Neural progenitor cell (in vitro differentiated cells): ENCODE results near the gene ZNF460. TPM values are rescaled to one million over a fixed set of nuclear protein-coding genes. Genes with fewer than 3 reads are reported as not detected.

ENCODE experiments used
- DNase-seq: peaks from one replicate; pipeline ENCODE4 v3.0.0-alpha.2; 2016; ENCODE audit warnings: low spot score
- H2AFZ ChIP-seq: fragments of 200-600 bp; sonication (generic); replicated peaks from 2 replicates; pipeline ENCODE4 v1.6.1; 2016; ENCODE audit warnings: antibody characterized with exemption
- H3F3A ChIP-seq: fragments of 200-600 bp; sonication (generic); 2 replicates; pipeline ENCODE4 v1.6.1; 2016; ENCODE audit warnings: antibody characterized with exemption, low read depth
- H3K27ac ChIP-seq: fragments of 200-600 bp; sonication (generic); 2 replicates; pipeline ENCODE4 v1.5.1; 2016; ENCODE audit warnings: mild to moderate bottlenecking
- H3K27me3 ChIP-seq: fragments of 200-600 bp; sonication (generic); 2 replicates; pipeline ENCODE4 v1.6.1; 2016; ENCODE audit warnings: mild to moderate bottlenecking, moderate library complexity
- H3K36me3 ChIP-seq: fragments of 200-600 bp; sonication (generic); 2 replicates; pipeline ENCODE4 v1.5.1; 2016
- H3K4me1 ChIP-seq: fragments of 200-600 bp; sonication (generic); 2 replicates; pipeline ENCODE4 v1.6.1; 2016; ENCODE audit warnings: mixed run types
- H3K4me2 ChIP-seq: fragments of 200-600 bp; sonication (generic); 2 replicates; pipeline ENCODE4 v1.6.1; 2016
- H3K4me3 ChIP-seq: fragments of 200-600 bp; sonication (generic); 2 replicates; pipeline ENCODE4 v1.5.1; 2016
- H3K79me2 ChIP-seq: fragments of 200-600 bp; sonication (generic); 2 replicates; pipeline ENCODE4 v1.6.1; 2016; ENCODE audit warnings: low read depth
- H3K9ac ChIP-seq: fragments of 200-600 bp; sonication (generic); 2 replicates; pipeline ENCODE4 v1.6.1; 2016
- H3K9me3 ChIP-seq: fragments of 200-600 bp; sonication (generic); 2 replicates; pipeline ENCODE4 v1.5.1; 2016; ENCODE audit warnings: low read depth
- H4K20me1 ChIP-seq: fragments of 200-600 bp; sonication (generic); 2 replicates; pipeline ENCODE4 v1.6.1; 2016; ENCODE audit warnings: low read depth
- H3K27ac Mint-ChIP-seq: 3 replicates; pipeline ENCODE4 v1.8.0; 2021; ENCODE audit warnings: mixed read lengths
- H3K27me3 Mint-ChIP-seq: 2 replicates; pipeline ENCODE4 v1.8.0; 2022; ENCODE audit warnings: low read depth, mild to moderate bottlenecking, inconsistent platforms, moderate library complexity, mixed read lengths; ENCODE audit not compliant: insufficient read depth
- H3K36me3 Mint-ChIP-seq: 3 replicates; pipeline ENCODE4 v1.8.0; 2021; ENCODE audit warnings: mixed read lengths
- H3K4me1 Mint-ChIP-seq: 3 replicates; pipeline ENCODE4 v1.8.0; 2021; ENCODE audit warnings: mixed read lengths
- H3K4me3 Mint-ChIP-seq: 3 replicates; pipeline ENCODE4 v1.8.0; 2021; ENCODE audit warnings: mild to moderate bottlenecking, moderate library complexity, mixed read lengths
- H3K9me3 Mint-ChIP-seq: 3 replicates; pipeline ENCODE4 v1.8.0; 2020; ENCODE audit warnings: mixed read lengths
- CTCF ChIP-seq: fragments of 200-600 bp; sonication (generic); IDR thresholded peaks from 2 replicates; pipeline ENCODE4 v1.5.1; 2017; ENCODE audit warnings: antibody characterized with exemption, mild to moderate bottlenecking
- EZH2 ChIP-seq: fragments of 200-600 bp; sonication (generic); IDR thresholded peaks from 2 replicates; pipeline ENCODE4 v1.6.1; 2017; ENCODE audit warnings: antibody characterized with exemption, mild to moderate bottlenecking, moderate library complexity
- EZH2phosphoT487 ChIP-seq: fragments of 200-600 bp; sonication (generic); IDR thresholded peaks from 2 replicates; pipeline ENCODE4 v1.6.1; 2017; ENCODE audit warnings: antibody characterized with exemption
- total RNA-seq: library from RNA; depleted of rRNA; stranded (reverse); fragments of >200 nt; gene quantifications from 2 replicates; pipeline ENCODE4 v1.2.3, GENCODE V29; 2015; ENCODE audit warnings: low replicate concordance

The ZNF460 gene
- total RNA-seq, 1 donor from 2014 or later, result 52.7 TPM

DNA sequence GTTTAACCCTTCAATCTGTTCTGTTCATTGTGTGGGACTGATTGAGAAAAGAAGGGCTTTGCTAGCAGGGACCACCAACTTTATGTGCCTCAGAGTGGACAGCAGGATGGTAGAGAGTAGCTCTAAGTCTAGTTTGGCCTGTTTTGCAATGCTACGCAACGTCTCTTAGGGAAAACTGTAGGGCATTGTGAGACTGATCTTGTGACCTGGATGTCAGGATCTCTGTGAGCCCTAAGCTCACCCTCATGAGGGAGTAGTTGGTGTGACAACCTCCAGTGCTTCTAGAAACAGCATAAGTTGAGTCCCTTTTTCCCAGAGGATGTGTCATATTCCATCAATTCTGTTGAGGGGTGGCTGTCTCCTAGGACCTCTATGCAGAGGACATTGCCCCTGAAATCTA lies 30.5 kb downstream of the ZNF460 start:
- Histone ChIP-seq H3K9me3 (no peaks in the 10 kb centered on the region), H3K27ac (no peak overlapping the region), H3K9ac (no peak overlapping the region), H3K36me3 (no peaks in the 10 kb centered on the region), H3K27me3 (peaks cover 33% of the 10 kb centered on the region), H4K20me1 (no peaks in the 10 kb centered on the region), H2AFZ (no peak overlapping the region), H3F3A (no peaks in the 10 kb centered on the region), H3K79me2 (no peaks in the 10 kb centered on the region), H3K4me1 (no peaks in the 10 kb centered on the region), H3K4me3 (no peak overlapping the region), H3K4me2 (no peak overlapping the region)
- no peak for DNase-seq
- H3K27ac Mint-ChIP-seq, result no peak overlapping the region
- peaks cover 9% of the 10 kb centered on the region for H3K27me3 Mint-ChIP-seq
- H3K4me3 Mint-ChIP-seq, result no peak overlapping the region
- peaks cover 5% of the 10 kb centered on the region for H3K9me3 Mint-ChIP-seq
- no peaks in the 10 kb centered on the region for H3K4me1 Mint-ChIP-seq
- TF ChIP-seq EZH2 (no peak), EZH2phosphoT487 (no peak), CTCF (no peak)
- H3K36me3 Mint-ChIP-seq, result no peaks in the 10 kb centered on the region

DNA sequence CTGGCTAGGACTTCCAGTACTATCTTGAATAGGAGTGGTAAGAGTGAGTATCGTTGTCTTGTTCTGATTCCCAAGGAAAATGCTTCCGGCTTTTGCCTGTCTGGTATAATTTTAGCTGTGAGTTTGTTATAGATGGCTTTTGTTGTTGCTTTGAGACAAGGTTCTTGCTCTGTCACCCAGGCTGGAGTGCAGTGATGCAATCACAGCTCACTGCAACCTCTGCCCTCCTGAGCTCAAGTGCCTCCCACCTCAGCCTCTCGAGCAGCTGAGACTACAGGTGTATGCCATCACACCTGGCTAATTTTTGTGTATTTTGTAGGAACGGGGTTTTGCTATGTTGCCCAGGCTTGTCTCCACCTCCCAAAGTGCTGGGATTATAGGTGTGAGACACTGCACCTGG lies 33.9 kb downstream of the ZNF460 start:
- no peak for TF ChIP-seq CTCF
- no peak for TF ChIP-seq EZH2
- no peak for TF ChIP-seq EZH2phosphoT487
- Mint-ChIP-seq H3K27me3 (peaks cover 7% of the 10 kb centered on the region), H3K4me1 (no peaks in the 10 kb centered on the region), H3K9me3 (peaks cover 3% of the 10 kb centered on the region), H3K4me3 (peak overlapping the region; percentile 38), H3K27ac (no peak overlapping the region), H3K36me3 (no peaks in the 10 kb centered on the region)
- Histone ChIP-seq H3K4me1 (peaks cover 7% of the 10 kb centered on the region), H3K36me3 (no peaks in the 10 kb centered on the region), H3K9ac (no peak overlapping the region), H4K20me1 (no peaks in the 10 kb centered on the region), H3F3A (peaks cover 10% of the 10 kb centered on the region), H3K4me3 (no peak overlapping the region), H3K27ac (no peak overlapping the region), H2AFZ (no peak overlapping the region), H3K9me3 (no peaks in the 10 kb centered on the region), H3K27me3 (peaks cover 53% of the 10 kb centered on the region), H3K79me2 (no peaks in the 10 kb centered on the region), H3K4me2 (no peak overlapping the region)
- DNase-seq, result no peak

GRCh38 chr19:57317503-57317902 lies 37.2 kb downstream of the ZNF460 start:
- peak overlapping the region; percentile 43 for H3K4me2 ChIP-seq
- Mint-ChIP-seq H3K27me3 (peaks cover 7% of the 10 kb centered on the region), H3K4me3 (no peak overlapping the region)

GRCh38 chr19:57319869-57320179 lies 39.5 kb downstream of the ZNF460 start:
- Mint-ChIP-seq H3K4me3 (peak overlapping the region; percentile 89), H3K27ac (peak overlapping the region; percentile 86), H3K36me3 (peaks cover 5% of the 10 kb centered on the region), H3K4me1 (peaks cover 20% of the 10 kb centered on the region), H3K27me3 (peaks cover 9% of the 10 kb centered on the region), H3K9me3 (no peaks in the 10 kb centered on the region)
- Histone ChIP-seq H3K9me3 (no peaks in the 10 kb centered on the region), H3K27me3 (peaks cover 29% of the 10 kb centered on the region), H3K4me1 (peaks cover 19% of the 10 kb centered on the region), H3F3A (peaks cover 18% of the 10 kb centered on the region), H3K4me3 (peak overlapping the region; percentile 77), H3K79me2 (peaks cover 26% of the 10 kb centered on the region), H3K36me3 (no peaks in the 10 kb centered on the region), H2AFZ (peak overlapping the region; percentile 75), H3K9ac (no peak overlapping the region), H3K27ac (peak overlapping the region; percentile 74), H4K20me1 (no peaks in the 10 kb centered on the region), H3K4me2 (peak overlapping the region; percentile 87)
- DNase-seq, result no peak
- TF ChIP-seq EZH2, result no peak

More at GRCh38 chr19:57317503-57317902, 37.2 kb downstream of the ZNF460 start:
- Mint-ChIP-seq H3K27ac (no peak overlapping the region), H3K4me1 (peaks cover 17% of the 10 kb centered on the region), H3K9me3 (peaks cover 1% of the 10 kb centered on the region), H3K36me3 (no peaks in the 10 kb centered on the region)
- Histone ChIP-seq H3K79me2 (peaks cover 20% of the 10 kb centered on the region), H3K27ac (no peak overlapping the region), H3K9me3 (no peaks in the 10 kb centered on the region), H3K4me1 (peaks cover 19% of the 10 kb centered on the region), H3F3A (peaks cover 18% of the 10 kb centered on the region), H3K36me3 (no peaks in the 10 kb centered on the region), H2AFZ (peak overlapping the region; percentile 43), H3K4me3 (peak overlapping the region; percentile 17), H3K27me3 (peaks cover 52% of the 10 kb centered on the region), H4K20me1 (no peaks in the 10 kb centered on the region), H3K9ac (no peak overlapping the region)
- peak; percentile 30 for DNase-seq
- TF ChIP-seq EZH2phosphoT487, result no peak
